ENCODE data around the gene TAS1R3. TPM values are rescaled to one million over a fixed set of nuclear protein-coding genes. Genes with fewer than 3 reads are reported as not detected.

The TAS1R3 gene
- total RNA-seq, 1 experiment from 2014 or later = 0.28 TPM

DNA sequence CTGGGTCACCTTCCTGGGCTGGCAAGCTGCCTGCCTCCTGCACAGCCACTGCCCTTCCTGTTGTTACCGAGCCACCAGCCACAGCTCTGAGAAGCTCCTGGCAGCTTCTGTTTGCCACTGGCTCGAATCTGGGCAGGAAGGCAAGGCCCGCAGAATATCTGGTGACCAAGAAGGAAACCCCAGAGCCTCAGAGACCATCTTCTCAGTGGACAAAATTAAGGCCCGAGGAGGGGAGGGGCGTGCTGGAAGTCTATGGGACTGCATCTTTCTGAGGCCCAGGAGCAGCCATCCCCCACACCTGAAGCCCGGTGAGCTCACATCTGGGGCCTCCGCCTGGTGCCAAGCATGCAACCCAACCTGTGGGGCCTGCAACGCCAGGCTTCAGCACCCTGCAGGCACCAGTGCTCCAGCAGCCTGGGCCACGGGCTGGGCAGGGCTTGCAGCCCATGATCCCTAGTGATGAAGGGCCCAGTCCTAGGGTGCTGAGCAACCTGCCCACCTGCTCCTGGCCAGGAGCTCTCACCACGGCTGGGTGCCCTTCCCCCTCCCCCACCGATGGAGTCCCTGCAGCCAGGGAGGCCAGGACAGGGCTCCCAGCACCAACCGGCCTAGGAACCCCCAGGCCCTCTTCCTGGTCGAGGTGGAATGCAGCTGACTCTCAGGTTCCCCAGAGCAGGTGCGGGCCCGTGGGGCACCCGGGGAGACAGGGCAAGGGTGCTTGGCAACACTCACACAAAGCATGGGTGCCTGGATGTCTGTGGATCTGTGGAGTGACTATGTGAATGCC lies 5.6 kb upstream of the TAS1R3 start:
- Histone ChIP-seq H3K9me3 (ENCODE audit: control insufficient read depth, low read depth, low read length) (no peaks in the 10 kb centered on the region), H2BK20ac (ENCODE audit: low read depth, low read length, poor library complexity, severe bottlenecking) (no peak overlapping the region), H3K23me2 (ENCODE audit: insufficient read length, low read depth, low read length, poor library complexity, severe bottlenecking) (peaks cover 8% of the 10 kb centered on the region), H2BK120ac (ENCODE audit: low read depth, low read length, poor library complexity, severe bottlenecking) (no peak overlapping the region), H4K8ac (replicated peaks; ENCODE audit: insufficient read length, low read depth, low read length) (no peak overlapping the region), H2BK15ac (ENCODE audit: low read depth, low read length) (no peak overlapping the region), H3K4ac (ENCODE audit: low read depth, low read length) (no peak overlapping the region), H3K9ac (ENCODE audit: extremely low read depth, insufficient read length, low read length) (peak overlapping the region; percentile 63), H3K27ac (ENCODE audit: insufficient read length, low read depth, low read length) (no peak overlapping the region), H3K14ac (ENCODE audit: insufficient read depth, low read length) (no peak overlapping the region), H3K56ac (ENCODE audit: insufficient read length, low read depth, low read length) (no peak overlapping the region), H2BK12ac (ENCODE audit: insufficient read length, low read depth, low read length) (no peak overlapping the region), H2AFZ (ENCODE audit: low read length) (no peak overlapping the region), H4K20me1 (ENCODE audit: control insufficient read depth, insufficient read depth, insufficient read length) (peaks cover 5% of the 10 kb centered on the region), H2AK5ac (ENCODE audit: insufficient read length, low read length) (no peak overlapping the region), H3K79me1 (ENCODE audit: insufficient read depth, low read depth, low read length, poor library complexity, severe bottlenecking) (peaks cover 6% of the 10 kb centered on the region), H3K18ac (ENCODE audit: insufficient read length, low read depth, low read length) (no peak overlapping the region), H3K23ac (ENCODE audit: insufficient read length, low read depth, low read length) (no peak overlapping the region), H4K5ac (ENCODE audit: insufficient read length, low read depth, low read length) (no peak overlapping the region), H3K4me1 (ENCODE audit: insufficient read depth, low read length) (no peaks in the 10 kb centered on the region), H3K27me3 (ENCODE audit: insufficient read depth, low read length) (no peaks in the 10 kb centered on the region), H3T11ph (ENCODE audit: low read length) (no peak overlapping the region), H3K4me2 (ENCODE audit: insufficient read depth, insufficient read length, low read length) (peak overlapping the region; percentile 68), H2BK5ac (ENCODE audit: insufficient read length, low read length) (no peak overlapping the region), H4K91ac (ENCODE audit: insufficient read length, low read depth, low read length) (no peak overlapping the region), H3K79me2 (ENCODE audit: insufficient read depth, low read length) (peaks cover 15% of the 10 kb centered on the region; the same call in 1 of the 2 replicates)
- TF ChIP-seq, protein P1, sequence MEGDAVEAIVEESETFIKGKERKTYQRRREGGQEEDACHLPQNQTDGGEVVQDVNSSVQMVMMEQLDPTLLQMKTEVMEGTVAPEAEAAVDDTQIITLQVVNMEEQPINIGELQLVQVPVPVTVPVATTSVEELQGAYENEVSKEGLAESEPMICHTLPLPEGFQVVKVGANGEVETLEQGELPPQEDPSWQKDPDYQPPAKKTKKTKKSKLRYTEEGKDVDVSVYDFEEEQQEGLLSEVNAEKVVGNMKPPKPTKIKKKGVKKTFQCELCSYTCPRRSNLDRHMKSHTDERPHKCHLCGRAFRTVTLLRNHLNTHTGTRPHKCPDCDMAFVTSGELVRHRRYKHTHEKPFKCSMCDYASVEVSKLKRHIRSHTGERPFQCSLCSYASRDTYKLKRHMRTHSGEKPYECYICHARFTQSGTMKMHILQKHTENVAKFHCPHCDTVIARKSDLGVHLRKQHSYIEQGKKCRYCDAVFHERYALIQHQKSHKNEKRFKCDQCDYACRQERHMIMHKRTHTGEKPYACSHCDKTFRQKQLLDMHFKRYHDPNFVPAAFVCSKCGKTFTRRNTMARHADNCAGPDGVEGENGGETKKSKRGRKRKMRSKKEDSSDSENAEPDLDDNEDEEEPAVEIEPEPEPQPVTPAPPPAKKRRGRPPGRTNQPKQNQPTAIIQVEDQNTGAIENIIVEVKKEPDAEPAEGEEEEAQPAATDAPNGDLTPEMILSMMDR (conservative IDR thresholded peaks at IDR 0.05) = no peak
- H3K36me3 Mint-ChIP-seq (ENCODE audit: insufficient read depth in 1 of 3, low read depth in 3 of 3) = peaks cover 4 to 9% (median 7%) of the 10 kb centered on the region in 3 experiments
- no peaks in the 10 kb centered on the region for H3K9me3 Mint-ChIP-seq
- peak overlapping the region; percentile 77 to 82 for H3K4me3 Mint-ChIP-seq
- WGBS (ENCODE audit: extremely low coverage, insufficient read length, low lambda C conversion rate) = no CpG with 5 or more reads among the region's 16 CpGs
- H3K27me3 Mint-ChIP-seq (ENCODE audit: low read depth) = peaks cover 1% of the 10 kb centered on the region; the same call in 1 of the 2 replicates
- no peak for DNase-seq
- H3K27ac Mint-ChIP-seq = no peak overlapping the region
- H3K4me1 Mint-ChIP-seq = peaks cover 2 to 13% of the 10 kb centered on the region in 2 experiments
